Colonic mucosa (tissue), 4 donors: ENCODE data around the gene VAX1. TPM values are rescaled to one million over a fixed set of nuclear protein-coding genes. Genes with fewer than 3 reads are reported as not detected.
"Not testable (repeated sequence)": the region's sequence is repeated elsewhere in the genome, so short reads cannot be mapped to it uniquely, and the experiment has no call there.

Source experiments
- DNase-seq: peaks from one replicate; pipeline ENCODE4 v3.0.0-alpha.2; 2020
- H3K27ac ChIP-seq: fragments of 200-600 bp; one replicate; pipeline ENCODE4 v1.8.0; 2021
- H3K27me3 ChIP-seq: fragments of 200-600 bp; one replicate; pipeline ENCODE4 v1.8.0; 2021
- H3K36me3 ChIP-seq: fragments of 200-600 bp; one replicate; pipeline ENCODE4 v1.8.0; 2021
- H3K4me1 ChIP-seq: fragments of 200-600 bp; one replicate; pipeline ENCODE4 v1.8.0; 2021; ENCODE audit warnings: mild to moderate bottlenecking
- H3K4me3 ChIP-seq: fragments of 200-600 bp; one replicate; pipeline ENCODE4 v1.8.0; 2021
- H3K9ac ChIP-seq, 2 donors: one replicate each; pipeline ENCODE4 v1.7.0; 2013; ENCODE audit warnings: control low read depth in 2 of 2, low read depth in 2 of 2, low read length in 2 of 2
- H3K9me3 ChIP-seq: fragments of 200-600 bp; one replicate; pipeline ENCODE4 v1.8.0; 2021
- CTCF ChIP-seq: fragments of 200-600 bp; IDR thresholded peaks from one replicate; pipeline ENCODE4 v1.8.0; 2022; ENCODE audit warnings: antibody characterized with exemption, mild to moderate bottlenecking
- intact Hi-C: fragments of 100-400 bp; cut with DNase I; formaldehyde crosslinking; loops from one replicate; pipeline ENCODE4 v1.14.1; 2022
- total RNA-seq, 2 donors: library from RNA; stranded (reverse); fragmentation: NEBNext Ultra II Directional in 1 of 2; extraction: Animal tissue kit (Norgen Biotek cat#: 25700) in 1 of 2; gene quantifications; one replicate each; pipeline ENCODE4 v1.2.1, GENCODE V29; 2021
- donor health status: healthy.
- donor health status: DM: no; HTN: no; CAD: no.
- donor health status: DM: no; HTN: no; CAD: no.

The VAX1 gene
- not detected for total RNA-seq

- H3K27me3 ChIP-seq = peaks cover 89% of the 10 kb centered on the region
- TF ChIP-seq CTCF = no peak
- H3K4me1 ChIP-seq = peaks cover 11% of the 10 kb centered on the region
- intact Hi-C loops = no loop called here
- H3K4me3 ChIP-seq = peak within 1 kb of the TSS; percentile 28
- no peak within 1 kb of the TSS for H3K27ac ChIP-seq
- no peaks in the 10 kb centered on the region for H3K36me3 ChIP-seq
- no peak for DNase-seq
- no peak within 1 kb of the TSS for H3K9ac ChIP-seq
- H3K9me3 ChIP-seq = no peaks in the 10 kb centered on the region
Observed at GRCh38 chr10:117137911-117138642, at the start of gene VAX1. VAX1 (minus strand) TSS chr10:117138270; CDS start chr10:117138056, 214 bp downstream.

- no peak overlapping the region for H3K9ac ChIP-seq
- no peak overlapping the region for H3K27ac ChIP-seq
- no peaks in the 10 kb centered on the region for H3K27me3 ChIP-seq
- intact Hi-C loops = no loop called here
- H3K9me3 ChIP-seq = no peaks in the 10 kb centered on the region
- H3K4me3 ChIP-seq = no peak overlapping the region
- TF ChIP-seq CTCF = no peak
- H3K36me3 ChIP-seq = no peaks in the 10 kb centered on the region
- no peak for DNase-seq
- no peaks in the 10 kb centered on the region for H3K4me1 ChIP-seq
Observed at GRCh38 chr10:117186832-117187615, 49.0 kb upstream of the VAX1 start.

GRCh38 chr10:117185817-117186216 is 47.7 kb upstream of the VAX1 start:
- H3K4me3 ChIP-seq, H3K4me1 ChIP-seq, intact Hi-C loops, H3K27ac ChIP-seq, DNase-seq, H3K36me3 ChIP-seq, H3K9me3 ChIP-seq, H3K9ac ChIP-seq, H3K27me3 ChIP-seq: not testable (repeated sequence)

GRCh38 chr10:117184821-117185220 is 46.8 kb upstream of the VAX1 start:
- Histone ChIP-seq H3K36me3 (no peaks in the 10 kb centered on the region), H3K4me1 (no peaks in the 10 kb centered on the region), H3K27ac (no peak overlapping the region), H3K9ac (no peak overlapping the region), H3K4me3 (no peak overlapping the region), H3K9me3 (no peaks in the 10 kb centered on the region), H3K27me3 (no peaks in the 10 kb centered on the region)
- intact Hi-C loops = no loop called here
- no peak for TF ChIP-seq CTCF
- DNase-seq = no peak

- intact Hi-C loops = no loop called here
- Histone ChIP-seq H3K4me3 (no peak overlapping the region), H3K4me1 (no peaks in the 10 kb centered on the region), H3K9me3 (no peaks in the 10 kb centered on the region), H3K9ac (no peak overlapping the region), H3K27ac (no peak overlapping the region), H3K27me3 (no peaks in the 10 kb centered on the region), H3K36me3 (no peaks in the 10 kb centered on the region)
- DNase-seq = no peak
- no peak for TF ChIP-seq CTCF
Observed at GRCh38 chr10:117184296-117184695, 46.2 kb upstream of the VAX1 start.

GRCh38 chr10:117178190-117178589 is 40.1 kb upstream of the VAX1 start:
- Histone ChIP-seq H3K27ac (no peak overlapping the region), H3K27me3 (no peaks in the 10 kb centered on the region), H3K4me3 (no peak overlapping the region), H3K9ac (no peak overlapping the region), H3K4me1 (peaks cover 5% of the 10 kb centered on the region), H3K36me3 (no peaks in the 10 kb centered on the region), H3K9me3 (no peaks in the 10 kb centered on the region)
- DNase-seq = no peak
- TF ChIP-seq CTCF = no peak
- intact Hi-C loops = no loop called here
